GM12878 (cell line): ENCODE measurements around the gene FIG4. TPM values are rescaled to one million over a fixed set of nuclear protein-coding genes. Genes with fewer than 3 reads are reported as not detected.

Source experiments
- ATAC-seq: fragments of 200-7000 bp; cut with Tn5 transposase; 3 replicates; pipeline ENCODE4 v1.9.1; 2020; ENCODE audit warnings: mild to moderate bottlenecking, moderate library complexity
- BruUV-seq: library from RNA; stranded (reverse); fragments of 400-500 nt; replicated peaks from 2 replicates; lab custom pipeline; 2021; lab: Mats Ljungman, UMichigan
- CTCF ChIA-PET: fragments of 300-600 bp; sonication (Branson Sonifier 250); formaldehyde crosslinking; extraction: SDS; loops from one replicate; lab custom pipeline; 2021; ENCODE audit warnings: inconsistent platforms; lab: Yijun Ruan, JAX
- POLR2A ChIA-PET: fragments of 350-600 bp; formaldehyde crosslinking; extraction: SDS; loops from one replicate; lab custom pipeline; 2021; ENCODE audit warnings: inconsistent platforms; lab: Charles Lee
- RAD21 ChIA-PET: fragments of 300-600 bp; sonication (Branson Sonifier 250); formaldehyde crosslinking; loops from one replicate; lab custom pipeline; 2023; ENCODE audit warnings: antibody characterized with exemption; ENCODE audit not compliant: unreplicated experiment; lab: Charles Lee
- SMC1A ChIA-PET: fragments of 300-600 bp; sonication (Branson Sonifier 250); formaldehyde crosslinking; loops from one replicate; lab custom pipeline; 2023; ENCODE audit not compliant: unreplicated experiment, uncharacterized antibody; lab: Charles Lee
- DNase-seq: peaks from one replicate; pipeline ENCODE4 v3.0.0-alpha.2; 2011; ENCODE audit warnings: low read depth, low spot score
- FAIRE-seq: peaks from 3 replicates; lab custom pipeline; 2011; peaks lifted over from hg19 to GRCh38; lab: Jason Lieb, UNC
- H2AFZ ChIP-seq: 2 replicates; pipeline ENCODE4 v1.6.0; 2011; ENCODE audit warnings: low read depth, low read length, control low read depth; ENCODE audit not compliant: control insufficient read depth
- H3K27ac ChIP-seq: 2 replicates; pipeline ENCODE4 v1.5.1; 2011; ENCODE audit warnings: control low read depth; ENCODE audit not compliant: control insufficient read depth, insufficient read depth
- H3K27me3 ChIP-seq, 2 experiments: replicated peaks in 1 of 2; 2 replicates each; pipeline versions ENCODE4 v1.6.0 to v1.6.1; 2011; ENCODE audit warnings: low read length in 1 of 2; ENCODE audit not compliant: control insufficient read depth in 2 of 2, insufficient read depth in 2 of 2
- H3K36me3 ChIP-seq, 2 experiments: 2 replicates each; pipeline ENCODE4 v1.5.1; 2011; ENCODE audit warnings: low read length in 1 of 2; ENCODE audit not compliant: control insufficient read depth in 2 of 2, insufficient read depth in 2 of 2
- H3K4me1 ChIP-seq: 2 replicates; pipeline ENCODE4 v1.6.1; 2011; ENCODE audit warnings: mild to moderate bottlenecking, low read length, moderate library complexity, mixed read lengths; ENCODE audit not compliant: control insufficient read depth, insufficient read depth
- H3K4me2 ChIP-seq: 2 replicates; pipeline ENCODE4 v1.6.0; 2011; ENCODE audit warnings: control low read depth; ENCODE audit not compliant: control insufficient read depth, insufficient read depth
- H3K4me3 ChIP-seq: fragments of 200-600 bp; sonication (generic); 2 replicates; pipeline ENCODE4 v1.5.1; 2016
- H3K79me2 ChIP-seq: 2 replicates; pipeline ENCODE4 v1.6.0; 2011; ENCODE audit warnings: low read length; ENCODE audit not compliant: control insufficient read depth, insufficient read depth
- H3K9ac ChIP-seq: 2 replicates; pipeline ENCODE4 v1.8.0; 2011; ENCODE audit warnings: low read length, control low read depth, mixed read lengths; ENCODE audit not compliant: control insufficient read depth, insufficient read depth
- H3K9me3 ChIP-seq: replicated peaks from 3 replicates; pipeline ENCODE4 v1.5.1; 2011; ENCODE audit warnings: mild to moderate bottlenecking, low read length; ENCODE audit not compliant: control insufficient read depth, insufficient read depth
- H4K20me1 ChIP-seq: 2 replicates; pipeline ENCODE4 v1.6.0; 2011; ENCODE audit not compliant: control insufficient read depth, insufficient read depth
- BHLHE40 ChIP-seq, 2 experiments: fragments of 450-650 bp in 1 of 2; IDR thresholded peaks; 2 replicates each; pipeline ENCODE4 v1.6.1; 2011 to 2017; ENCODE audit warnings: low read depth in 2 of 2, borderline replicate concordance in 1 of 2, improper control_type of control experiment in 1 of 2, low read length in 1 of 2, mild to moderate bottlenecking in 1 of 2
- EED ChIP-seq: sonication (generic); IDR thresholded peaks from 2 replicates; pipeline ENCODE4 v1.6.1; 2016; ENCODE audit warnings: antibody characterized with exemption, low read depth
- MAX ChIP-seq: IDR thresholded peaks from 2 replicates; pipeline ENCODE4 v1.6.1; 2012; ENCODE audit warnings: low read depth, low read length, improper control_type of control experiment
- SMC3 ChIP-seq: IDR thresholded peaks from 2 replicates; pipeline ENCODE4 v1.6.1; 2011; ENCODE audit warnings: low read length, improper control_type of control experiment, borderline replicate concordance
- YY1 ChIP-seq: IDR thresholded peaks from 2 replicates; pipeline ENCODE4 v1.6.1; 2011; ENCODE audit warnings: low read depth, mild to moderate bottlenecking, low read length
- WGBS: methylation state at CpG from one replicate; pipeline ENCODE4 v1.1.6; 2016; ENCODE audit warnings: low lambda C conversion rate; ENCODE audit not compliant: insufficient replicate concordance, insufficient coverage; ENCODE audit errors: missing lambda C conversion rate; 5-methylcytosine and 5-hydroxymethylcytosine counted together
- in situ Hi-C: fragments of 300-500 bp; cut with MboI; formaldehyde crosslinking; loops from 9 replicates; pipeline ENCODE4 v1.14.3; 2018; ENCODE audit warnings: mixed read lengths
- intact Hi-C: fragments of 100-400 bp; cut with micrococcal nuclease; formaldehyde crosslinking; loops from one replicate; pipeline ENCODE4 v1.14.2; 2022; ENCODE audit not compliant: unreplicated experiment
- polyA plus RNA-seq, 11 experiments: library from polyadenylated mRNA; depleted of rRNA in 4 of 11; unstranded in 6 of 11; stranded (reverse) in 5 of 11; fragments of >200 nt; fragmentation: Nextera tagmentation in 4 of 11; fragmentation: Illumina TruSeq in 1 of 11; extraction: Ambion mirVana in 4 of 11; extraction: Trizol in 1 of 11; gene quantifications; 1 replicate in 1 of 11; 2 replicates in 10 of 11; pipeline versions ENCODE4 v1.2.1 to v1.2.3, GENCODE V29; 2011 to 2016; ENCODE audit warnings: inconsistent platforms in 2 of 11, missing spikeins in 2 of 11, low read depth in 1 of 11
- total RNA-seq, 4 experiments: library from RNA; depleted of rRNA in 3 of 4; stranded (reverse); fragments of >200 nt in 3 of 4; fragmentation: Illumina TruSeq in 1 of 4; extraction: Trizol in 1 of 4; gene quantifications; 2 replicates each; pipeline versions ENCODE4 v1.2.1 to v1.2.3, GENCODE V29; 2013 to 2021
- TF ChIP-seq, protein P1 (sequence below): fragments of 450-650 bp; IDR thresholded peaks from 2 replicates; pipeline ENCODE4 v1.6.1; 2016; ENCODE audit warnings: mild to moderate bottlenecking

Gene FIG4
- total and polyA plus RNA-seq, 10 of the 15 experiments (the other 5 are each of a cell fraction or from before 2014, with no cell fraction given) = 3.8 to 23.2 (median 11.8) TPM

DNA sequence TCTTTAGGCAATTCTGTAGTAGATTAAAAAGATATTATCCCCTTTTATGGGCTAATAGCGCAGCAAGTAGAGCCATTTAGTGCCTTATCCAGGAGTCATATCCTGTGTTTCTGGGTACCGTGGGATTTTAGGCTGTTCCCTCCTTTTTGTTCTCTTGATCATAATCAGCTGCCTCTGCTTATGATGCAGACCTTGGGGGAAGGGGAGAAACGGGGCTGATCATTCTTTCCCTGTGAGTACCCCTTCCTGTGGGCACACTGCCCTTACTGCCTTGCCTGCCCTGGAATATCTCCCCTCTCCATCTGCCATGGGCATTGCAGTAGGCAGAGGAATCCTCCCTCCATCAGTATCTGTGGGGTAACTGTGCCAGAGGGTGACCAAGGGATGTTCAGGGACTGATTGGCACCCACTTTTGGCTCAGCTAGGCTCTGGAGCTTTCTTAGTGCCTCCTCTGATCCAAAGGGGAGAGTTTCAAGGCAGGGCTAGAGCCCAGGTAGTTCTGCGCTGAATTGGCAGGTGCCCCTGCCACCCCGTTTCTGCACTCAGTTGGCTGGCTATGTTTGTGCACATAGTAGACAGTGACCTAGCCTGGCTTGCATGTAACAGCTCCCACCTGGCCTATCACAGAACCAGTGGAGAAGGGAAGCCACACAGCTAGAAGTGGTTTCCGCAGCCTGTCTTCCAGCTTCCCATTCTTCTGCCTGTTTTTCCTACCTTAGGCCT, 103.3 kb downstream of the FIG4 start:
- H3K36me3 ChIP-seq = 0 out of 4 replicates have a peak, but pooled peaks cover 0 to 4% of the 10 kb centered on the region in 2 experiments
- H3K4me1 ChIP-seq = peaks cover 11% of the 10 kb centered on the region
- no peak overlapping the region for H3K4me3 ChIP-seq
- no peaks in the 10 kb centered on the region for H3K9me3 ChIP-seq
- BruUV-seq = no TSS peak
- peak; percentile 72 for ATAC-seq
- H3K4me2 ChIP-seq = peak overlapping the region; percentile 87
- in situ Hi-C loops = no loop called here
- no peaks in the 10 kb centered on the region for H3K27me3 ChIP-seq
- H3K9ac ChIP-seq = peak overlapping the region; percentile 5; the same call in 1 of the 2 replicates
- no peaks in the 10 kb centered on the region for H4K20me1 ChIP-seq
- intact Hi-C loops = no loop called here
- H2AFZ ChIP-seq = peak overlapping the region; percentile 3; the same call in 1 of the 2 replicates
- RAD21 ChIA-PET = interaction anchor here (0.6 to 1.0 kb wide), 2 partner anchors 77 to 411 kb away, joined by 3 read pairs; no protein-coding TSS in a partner anchor
- 46% methylated on average over 6 of the region's 6 CpGs for WGBS
- DNase-seq = no peak
- TF ChIP-seq YY1 (no peak), MAX (no peak), EED (no peak), SMC3 (no peak), BHLHE40 (IDR thresholded peaks at IDR 0.05; ENCODE audit: borderline replicate concordance in 1 of 2, low read depth in 2 of 2, low read length in 1 of 2) (no peak)
- TF ChIP-seq, protein P1, sequence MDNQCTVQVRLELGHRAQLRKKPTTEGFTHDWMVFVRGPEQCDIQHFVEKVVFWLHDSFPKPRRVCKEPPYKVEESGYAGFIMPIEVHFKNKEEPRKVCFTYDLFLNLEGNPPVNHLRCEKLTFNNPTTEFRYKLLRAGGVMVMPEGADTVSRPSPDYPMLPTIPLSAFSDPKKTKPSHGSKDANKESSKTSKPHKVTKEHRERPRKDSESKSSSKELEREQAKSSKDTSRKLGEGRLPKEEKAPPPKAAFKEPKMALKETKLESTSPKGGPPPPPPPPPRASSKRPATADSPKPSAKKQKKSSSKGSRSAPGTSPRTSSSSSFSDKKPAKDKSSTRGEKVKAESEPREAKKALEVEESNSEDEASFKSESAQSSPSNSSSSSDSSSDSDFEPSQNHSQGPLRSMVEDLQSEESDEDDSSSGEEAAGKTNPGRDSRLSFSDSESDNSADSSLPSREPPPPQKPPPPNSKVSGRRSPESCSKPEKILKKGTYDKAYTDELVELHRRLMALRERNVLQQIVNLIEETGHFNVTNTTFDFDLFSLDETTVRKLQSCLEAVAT = no peak
- POLR2A ChIA-PET = interaction anchor here (0.6 to 1.0 kb wide), 4 partner anchors 12 to 100 kb away, joined by 3 read pairs; no protein-coding TSS in a partner anchor
- FAIRE-seq = no peak
- no peaks in the 10 kb centered on the region for H3K79me2 ChIP-seq
- H3K27ac ChIP-seq = peak overlapping the region; percentile 35
- SMC1A ChIA-PET = interaction anchor here (1.2 to 1.5 kb wide), 3 partner anchors 12 to 23 kb away, joined by 3 to 4 read pairs (median 4); no protein-coding TSS in a partner anchor
- CTCF ChIA-PET = interaction anchor here (0.5 to 2.0 kb wide), 4 partner anchors 10 to 245 kb away, joined by 3 to 9 read pairs (median 4); no protein-coding TSS in a partner anchor
